Stomach smooth muscle (tissue), 2 donors: ENCODE results near the gene TREML1.
"Not testable (repeated sequence)": the region's sequence is repeated elsewhere in the genome, so short reads cannot be mapped to it uniquely, and the experiment has no call there.

ENCODE experiments used
- H3K27ac ChIP-seq: one replicate; pipeline ENCODE4 v1.7.0; 2013; ENCODE audit warnings: mild to moderate bottlenecking, low read length, inconsistent platforms
- H3K27me3 ChIP-seq, 2 donors: one replicate each; pipeline ENCODE4 v1.7.0; 2013; ENCODE audit warnings: low read length in 2 of 2; ENCODE audit not compliant: insufficient read depth in 2 of 2, control insufficient read depth in 1 of 2
- H3K36me3 ChIP-seq, 2 donors: one replicate each; pipeline ENCODE4 v1.7.0; 2013; ENCODE audit warnings: low read length in 2 of 2; ENCODE audit not compliant: control insufficient read depth in 2 of 2, insufficient read depth in 2 of 2
- H3K4me1 ChIP-seq: one replicate; pipeline ENCODE4 v1.7.0; 2013; ENCODE audit warnings: low read length; ENCODE audit not compliant: control insufficient read depth, insufficient read depth
- H3K4me3 ChIP-seq, 2 donors: one replicate each; pipeline ENCODE4 v1.7.0; 2013; ENCODE audit warnings: low read length in 2 of 2
- H3K9ac ChIP-seq, 2 donors: one replicate each; pipeline ENCODE4 v1.7.0; 2013; ENCODE audit warnings: low read length in 2 of 2, mild to moderate bottlenecking in 1 of 2
- H3K9me3 ChIP-seq, 2 donors: one replicate each; pipeline ENCODE4 v1.7.0; 2013; ENCODE audit warnings: low read length in 2 of 2; ENCODE audit not compliant: control insufficient read depth in 2 of 2
- donor health status: healthy.
- donor health status: Pancreatic carcinoma.

Gene TREML1

DNA sequence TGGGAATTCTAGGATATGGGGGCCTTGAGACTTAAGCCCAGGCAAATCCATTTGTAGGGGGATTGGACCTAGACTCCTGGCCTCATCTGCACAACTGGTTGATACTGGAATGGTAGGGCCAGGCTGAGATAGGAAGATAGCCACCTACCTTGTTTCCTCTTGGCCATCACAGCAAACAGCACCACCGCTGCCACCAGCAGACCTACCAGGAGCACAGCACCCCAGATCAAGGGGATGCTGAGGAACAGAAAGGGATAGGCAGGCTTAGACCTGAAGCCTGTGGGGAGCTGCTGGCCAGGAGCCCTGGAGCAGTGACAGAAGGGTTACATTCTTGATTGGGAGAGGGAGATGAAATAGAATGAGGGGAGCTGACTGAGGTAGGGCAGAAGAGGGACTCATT, 3.5 kb downstream of the TREML1 start:
- Histone ChIP-seq H3K4me1 (no peaks in the 10 kb centered on the region), H3K36me3 (no peaks in the 10 kb centered on the region), H3K27ac (no peak overlapping the region), H3K9ac (no peak overlapping the region), H3K27me3 (no peaks in the 10 kb centered on the region), H3K9me3 (no peaks in the 10 kb centered on the region), H3K4me3 (no peak overlapping the region)

DNA sequence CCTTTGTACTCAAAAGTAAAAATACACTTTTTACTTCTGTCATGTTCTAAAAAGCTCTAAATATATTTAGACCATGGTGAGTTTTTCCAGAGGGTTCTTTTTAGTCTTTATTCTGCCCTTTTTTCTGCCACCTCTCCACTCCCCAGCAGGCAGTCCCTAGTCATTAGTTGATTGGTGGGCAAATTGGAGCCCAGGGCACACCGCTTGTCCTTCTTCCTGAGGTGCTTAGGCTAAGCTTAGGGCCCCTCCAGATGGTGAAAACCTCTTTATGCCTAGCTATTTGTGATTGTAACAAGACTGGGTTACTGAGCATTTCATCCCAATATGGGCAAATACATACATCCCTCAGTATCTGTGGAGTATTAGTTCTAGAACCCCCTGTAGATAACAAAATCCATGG, 6.2 kb downstream of the TREML1 start:
- Histone ChIP-seq H3K4me1 (no peaks in the 10 kb centered on the region), H3K4me3 (no peak overlapping the region), H3K9ac (no peak overlapping the region), H3K9me3 (no peaks in the 10 kb centered on the region), H3K27me3 (no peaks in the 10 kb centered on the region), H3K36me3 (no peaks in the 10 kb centered on the region), H3K27ac (no peak overlapping the region)

DNA sequence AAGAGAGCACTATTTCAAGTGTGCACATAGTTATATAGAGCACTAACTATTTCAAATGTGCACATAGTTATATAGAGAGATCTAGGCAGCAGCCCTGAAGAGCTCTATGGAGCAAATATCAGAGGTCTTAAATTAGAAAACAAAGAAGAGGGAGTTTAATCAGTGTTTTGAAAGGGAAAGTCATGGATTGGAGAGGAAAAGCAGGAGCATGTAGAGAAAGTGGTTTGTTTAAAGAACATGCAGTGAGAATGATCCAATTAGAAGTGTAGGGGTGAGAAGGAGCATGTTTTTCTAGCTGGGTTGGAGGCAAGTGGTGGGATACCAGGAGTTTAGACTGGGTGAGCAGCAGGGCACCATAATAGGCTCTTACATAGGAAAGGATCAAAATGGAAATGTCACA, 17.2 kb downstream of the TREML1 start:
- no peak overlapping the region for H3K9ac ChIP-seq
- H3K4me1 ChIP-seq: no peaks in the 10 kb centered on the region
- H3K9me3 ChIP-seq: no peaks in the 10 kb centered on the region
- no peaks in the 10 kb centered on the region for H3K27me3 ChIP-seq
- peaks cover 2% of the 10 kb centered on the region in 2 donors for H3K36me3 ChIP-seq
- no peak overlapping the region for H3K4me3 ChIP-seq
- no peak overlapping the region for H3K27ac ChIP-seq

DNA sequence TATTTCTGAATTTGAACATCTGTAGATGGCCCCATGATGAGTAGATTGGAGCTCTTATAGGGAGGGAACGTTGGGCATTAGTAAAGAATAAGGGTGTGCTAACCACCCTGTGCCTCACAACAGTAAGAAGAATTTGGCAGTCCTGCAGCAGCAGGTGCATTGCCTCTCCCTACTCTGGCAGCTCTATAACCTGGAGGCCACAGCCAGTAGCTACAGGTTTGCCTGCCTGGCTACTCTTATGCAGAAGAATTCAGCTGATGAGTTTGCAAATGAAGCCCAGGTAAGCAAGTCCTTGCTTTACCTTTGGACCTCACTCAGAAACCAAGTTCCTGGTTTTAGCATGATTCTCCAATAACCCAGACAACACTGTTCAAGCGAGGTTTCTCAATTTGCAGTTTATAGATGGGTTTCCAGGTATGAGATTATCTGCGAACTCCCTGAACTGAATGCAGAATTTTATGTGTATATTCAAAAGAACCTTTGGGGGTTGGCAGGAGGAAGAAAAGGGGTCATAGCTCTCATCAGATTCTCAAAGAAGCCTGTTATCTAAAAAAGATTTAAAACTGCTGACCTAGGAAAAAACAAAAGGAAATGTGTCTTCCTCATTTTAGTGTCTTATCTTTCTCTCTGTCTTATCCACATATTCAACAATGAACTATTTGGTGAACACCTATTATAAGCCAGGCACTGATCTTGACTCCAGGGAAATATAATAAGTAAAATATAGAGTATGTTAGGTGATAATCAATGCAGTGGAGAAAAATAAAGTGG, 18.9 kb downstream of the TREML1 start:
- H3K9ac ChIP-seq: no peak overlapping the region
- no peaks in the 10 kb centered on the region for H3K9me3 ChIP-seq
- H3K27ac ChIP-seq: no peak overlapping the region
- H3K36me3 ChIP-seq: peaks cover 2% of the 10 kb centered on the region in 2 donors
- no peaks in the 10 kb centered on the region for H3K4me1 ChIP-seq
- H3K27me3 ChIP-seq: no peaks in the 10 kb centered on the region
- no peak overlapping the region for H3K4me3 ChIP-seq

DNA sequence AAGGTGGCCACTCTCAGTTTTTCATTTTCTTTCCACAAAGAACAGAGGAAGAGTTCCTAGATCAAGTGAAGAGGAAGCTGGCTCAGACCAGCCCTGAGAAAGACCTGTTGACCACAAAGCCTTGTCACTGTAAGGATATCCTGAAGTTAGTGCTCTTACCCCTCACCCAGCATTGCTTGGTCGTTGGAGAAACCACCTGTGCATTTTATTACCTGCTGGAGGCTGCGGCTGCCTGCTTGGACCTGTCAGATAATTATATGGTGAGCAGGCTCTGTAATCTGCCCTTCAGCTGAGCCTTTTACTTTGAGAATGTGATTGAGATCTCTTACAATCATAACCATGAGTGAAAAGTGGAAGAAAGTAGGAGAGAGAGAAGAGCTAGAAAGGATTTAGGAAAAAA, 21.9 kb downstream of the TREML1 start:
- Histone ChIP-seq H3K4me1 (no peaks in the 10 kb centered on the region), H3K36me3 (peaks cover 0 to 2% of the 10 kb centered on the region in 2 donors), H3K9me3 (no peaks in the 10 kb centered on the region), H3K27me3 (no peaks in the 10 kb centered on the region), H3K9ac (no peak overlapping the region), H3K27ac (no peak overlapping the region), H3K4me3 (no peak overlapping the region)

DNA sequence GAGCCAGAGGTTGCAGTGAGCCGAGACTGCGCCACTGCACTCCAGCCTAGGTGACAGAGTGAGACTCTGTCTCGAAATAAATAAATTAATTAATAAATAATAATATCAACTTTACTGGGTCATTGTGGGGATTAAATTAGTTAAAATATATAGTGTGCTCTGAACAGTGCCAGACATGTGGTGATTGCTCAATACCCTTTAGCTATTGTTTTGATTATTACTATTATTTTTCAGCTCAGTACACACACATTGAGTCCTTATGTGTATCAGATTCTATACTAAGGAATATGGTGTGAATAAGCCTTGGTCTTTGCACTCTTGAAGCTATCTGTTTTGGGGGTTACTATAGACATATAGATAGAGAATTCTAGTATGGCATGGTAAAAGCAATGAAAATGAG, 28.9 kb downstream of the TREML1 start:
- H3K9ac ChIP-seq: no peak overlapping the region

DNA sequence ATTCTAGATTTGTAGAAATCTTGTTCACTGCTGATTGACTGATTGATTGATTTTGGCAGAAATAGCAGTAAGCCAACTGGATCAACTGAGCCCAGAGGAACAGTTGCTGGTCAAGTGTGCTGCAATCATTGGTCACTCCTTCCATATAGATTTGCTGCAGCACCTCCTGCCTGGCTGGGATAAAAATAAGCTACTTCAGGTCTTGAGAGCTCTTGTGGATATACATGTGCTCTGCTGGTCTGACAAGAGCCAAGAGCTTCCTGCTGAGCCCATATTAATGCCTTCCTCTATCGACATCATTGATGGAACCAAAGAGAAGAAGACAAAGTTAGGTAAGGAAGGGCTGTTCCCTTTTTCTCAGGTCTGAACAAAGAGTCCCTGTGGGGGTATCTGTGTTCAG, 31.2 kb downstream of the TREML1 start:
- Histone ChIP-seq H3K36me3 (peaks cover 0 to 5% of the 10 kb centered on the region in 2 donors), H3K9me3 (no peaks in the 10 kb centered on the region), H3K9ac (no peak overlapping the region), H3K27ac (no peak overlapping the region), H3K27me3 (no peaks in the 10 kb centered on the region), H3K4me3 (no peak overlapping the region), H3K4me1 (no peaks in the 10 kb centered on the region)

More for the DNA sequence above, 28.9 kb downstream of the TREML1 start:
- no peaks in the 10 kb centered on the region for H3K4me1 ChIP-seq
- H3K36me3 ChIP-seq: peaks cover 0 to 5% of the 10 kb centered on the region in 2 donors
- H3K9me3 ChIP-seq: no peaks in the 10 kb centered on the region
- H3K4me3 ChIP-seq: no peak overlapping the region
- H3K27ac ChIP-seq: no peak overlapping the region
- no peaks in the 10 kb centered on the region for H3K27me3 ChIP-seq

DNA sequence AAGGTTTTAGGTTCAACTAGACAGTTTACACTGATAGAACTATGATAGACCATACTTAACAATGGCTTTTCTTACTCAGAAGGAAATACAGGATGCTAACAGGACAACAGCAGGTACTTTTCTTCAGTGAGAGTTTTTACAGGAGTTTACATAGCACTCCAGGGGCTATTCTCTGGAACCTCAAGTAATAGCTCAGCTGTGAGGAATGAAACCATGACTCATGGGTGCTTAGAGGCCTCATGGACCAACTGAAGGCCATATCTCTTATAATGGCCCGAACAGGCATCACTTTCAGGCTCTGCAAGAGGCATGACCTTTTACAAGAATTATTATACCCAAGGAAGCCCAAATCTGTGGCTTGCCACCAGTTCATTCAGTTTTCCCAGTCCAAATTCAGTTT, 31.8 kb downstream of the TREML1 start:
- H3K9ac ChIP-seq: no peak overlapping the region
- no peaks in the 10 kb centered on the region for H3K27me3 ChIP-seq
- no peaks in the 10 kb centered on the region for H3K9me3 ChIP-seq
- H3K27ac ChIP-seq: no peak overlapping the region
- H3K36me3 ChIP-seq: peaks cover 0 to 5% of the 10 kb centered on the region in 2 donors
- H3K4me3 ChIP-seq: no peak overlapping the region
- no peaks in the 10 kb centered on the region for H3K4me1 ChIP-seq

DNA sequence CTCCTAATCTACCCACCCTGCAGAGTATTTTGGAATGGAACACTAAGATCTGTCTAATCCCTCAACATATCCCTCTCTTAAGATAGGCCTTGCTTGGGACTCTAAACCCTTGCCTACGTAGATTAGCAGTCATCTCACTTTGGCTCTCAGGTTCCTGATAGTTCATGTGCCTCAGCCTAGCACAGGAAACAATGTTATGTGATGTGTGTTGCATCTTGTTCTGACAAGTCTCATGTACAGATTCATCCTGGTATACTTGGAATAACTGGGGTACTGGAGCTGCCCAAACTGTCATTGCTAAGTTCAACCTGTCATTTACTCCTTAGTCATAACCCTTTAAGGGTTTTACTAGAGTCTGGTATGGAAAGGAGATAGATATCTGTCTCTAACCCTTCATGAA, 34.1 kb downstream of the TREML1 start:
- Histone ChIP-seq H3K27ac (no peak overlapping the region), H3K4me3 (no peak overlapping the region), H3K4me1 (no peaks in the 10 kb centered on the region), H3K9ac (no peak overlapping the region), H3K27me3 (no peaks in the 10 kb centered on the region), H3K36me3 (peaks cover 0 to 5% of the 10 kb centered on the region in 2 donors), H3K9me3 (no peaks in the 10 kb centered on the region)

DNA sequence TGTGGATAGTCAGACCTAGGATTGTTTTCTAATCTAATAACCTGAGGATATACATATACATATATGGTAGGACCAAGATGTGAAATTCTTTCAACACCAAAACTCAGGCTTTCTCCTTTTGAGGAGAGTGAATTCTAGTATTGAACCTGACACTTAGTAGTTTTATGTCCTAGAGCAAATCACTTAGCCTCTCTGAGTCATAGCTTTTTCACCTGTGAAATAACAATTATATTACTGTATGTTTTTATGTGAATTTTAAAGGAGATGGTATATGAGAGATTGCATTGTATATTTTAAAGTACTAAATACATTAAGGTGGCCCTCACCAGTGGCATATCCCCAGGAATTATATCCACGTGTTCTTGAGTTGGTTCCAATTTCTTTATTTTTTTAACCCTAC, 34.6 kb downstream of the TREML1 start:
- Histone ChIP-seq H3K9ac (no peak overlapping the region), H3K9me3 (no peaks in the 10 kb centered on the region), H3K36me3 (peaks cover 0 to 5% of the 10 kb centered on the region in 2 donors), H3K4me1 (no peaks in the 10 kb centered on the region), H3K27me3 (no peaks in the 10 kb centered on the region), H3K4me3 (no peak overlapping the region), H3K27ac (no peak overlapping the region)

DNA sequence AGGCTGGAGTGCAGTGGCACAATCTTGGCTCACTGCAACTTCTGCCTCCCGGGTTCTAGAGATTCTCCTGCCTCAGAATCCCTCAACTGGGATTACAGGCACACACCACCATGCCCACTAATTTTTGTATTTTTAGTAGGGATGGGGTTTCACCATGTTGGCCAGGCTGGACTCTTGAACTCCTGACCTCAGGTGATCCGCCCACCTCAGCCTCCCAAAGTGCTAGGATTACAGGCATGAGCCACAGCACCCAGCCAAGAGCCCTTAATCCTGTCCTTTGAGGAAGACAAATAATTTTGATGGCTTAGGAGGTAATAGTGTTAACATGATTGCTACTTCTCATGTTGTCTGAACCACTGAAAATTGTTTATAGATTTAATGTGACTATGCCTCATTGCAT, 39.1 kb downstream of the TREML1 start:
- not testable (repeated sequence) for H3K27me3 ChIP-seq, H3K4me3 ChIP-seq, H3K4me1 ChIP-seq, H3K9ac ChIP-seq, H3K36me3 ChIP-seq, H3K27ac ChIP-seq, H3K9me3 ChIP-seq
